HepG2 (cell line): ENCODE data around the gene FNDC3B. TPM values are rescaled to one million over a fixed set of nuclear protein-coding genes. Genes with fewer than 3 reads are reported as not detected.

Source experiments
- ATF7 ChIP-seq, 2 experiments: fragments of 450-650 bp in 1 of 2; sonication (generic) in 1 of 2; formaldehyde crosslinking in 1 of 2; IDR thresholded peaks; 2 replicates each; pipeline versions ENCODE4 v1.4.0 to v1.6.1; 2016 to 2020; ENCODE audit warnings: antibody characterized with exemption in 1 of 2, mild to moderate bottlenecking in 1 of 2, missing genetic modification reagents in 1 of 2
- BRF2 ChIP-seq: sonication (generic); formaldehyde crosslinking; IDR thresholded peaks from 2 replicates; pipeline ENCODE4 v1.8.1; 2022; ENCODE audit warnings: mild to moderate bottlenecking, missing genetic modification reagents
- CENPT ChIP-seq: sonication (generic); formaldehyde crosslinking; IDR thresholded peaks from 2 replicates; pipeline ENCODE4 v1.8.0; 2022; ENCODE audit warnings: low read depth, mild to moderate bottlenecking, moderate library complexity, missing genetic modification reagents
- CREM ChIP-seq, 2 experiments: sonication (generic) in 1 of 2; formaldehyde crosslinking in 1 of 2; IDR thresholded peaks; 2 replicates each; pipeline versions ENCODE4 v1.4.0 to v1.6.1; 2016 to 2020; ENCODE audit warnings: antibody characterized with exemption in 1 of 2, mild to moderate bottlenecking in 1 of 2, missing genetic modification reagents in 1 of 2
- DZIP1 ChIP-seq: sonication (generic); formaldehyde crosslinking; IDR thresholded peaks from 2 replicates; pipeline ENCODE4 v1.5.0; 2020; ENCODE audit warnings: mild to moderate bottlenecking, missing genetic modification reagents
- FOXP1 ChIP-seq, 2 experiments: fragments of 450-650 bp in 1 of 2; IDR thresholded peaks; 2 replicates each; pipeline ENCODE4 v1.6.1; 2017 to 2018; ENCODE audit warnings: antibody characterized with exemption in 1 of 2
- JUNB ChIP-seq: sonication (generic); formaldehyde crosslinking; IDR thresholded peaks from 2 replicates; pipeline ENCODE4 v1.8.0; 2022; ENCODE audit warnings: missing genetic modification reagents, mild to moderate bottlenecking, borderline replicate concordance
- PATZ1 ChIP-seq: sonication (generic); formaldehyde crosslinking; IDR thresholded peaks from 2 replicates; pipeline ENCODE4 v1.4.0; 2020; ENCODE audit warnings: missing genetic modification reagents
- PCBP2 ChIP-seq: fragments of 200-400 bp; formaldehyde crosslinking; optimal IDR thresholded peaks from 2 replicates; pipeline ENCODE3; 2018; ENCODE audit warnings: low read length, low read depth; ENCODE audit not compliant: poor library complexity, severe bottlenecking
- POLR2A ChIP-seq, 2 experiments: IDR thresholded peaks; 2 replicates each; pipeline ENCODE4 v1.6.1; 2011; ENCODE audit warnings: low read depth in 2 of 2, low read length in 2 of 2, mild to moderate bottlenecking in 1 of 2, moderate library complexity in 1 of 2; ENCODE audit not compliant: insufficient read depth in 1 of 2
- RBM39 ChIP-seq: fragments of 200-400 bp; formaldehyde crosslinking; IDR thresholded peaks from one replicate; pipeline ENCODE4 v1.6.1; 2018; ENCODE audit warnings: antibody characterized with exemption, mild to moderate bottlenecking, low read depth, low read length; ENCODE audit not compliant: poor library complexity, severe bottlenecking
- SKI ChIP-seq: fragments of 450-650 bp; IDR thresholded peaks from one replicate; pipeline ENCODE4 v1.6.1; 2018; ENCODE audit warnings: mild to moderate bottlenecking; ENCODE audit not compliant: partially characterized antibody
- YY1 ChIP-seq: IDR thresholded peaks from 2 replicates; pipeline ENCODE4 v1.6.1; 2011; ENCODE audit warnings: low read length, low read depth, moderate library complexity, mild to moderate bottlenecking; ENCODE audit not compliant: insufficient read depth, insufficient replicate concordance
- ZBTB34 ChIP-seq: sonication (generic); formaldehyde crosslinking; IDR thresholded peaks from 2 replicates; pipeline ENCODE4 v1.8.0; 2022; ENCODE audit warnings: mild to moderate bottlenecking, missing genetic modification reagents
- ZNF232 ChIP-seq: sonication (generic); formaldehyde crosslinking; IDR thresholded peaks from 2 replicates; pipeline ENCODE4 v1.4.0; 2020; ENCODE audit warnings: missing genetic modification reagents, borderline replicate concordance
- ZNF414 ChIP-seq: sonication (generic); formaldehyde crosslinking; IDR thresholded peaks from 2 replicates; pipeline ENCODE4 v1.5.0; 2020; ENCODE audit warnings: missing genetic modification reagents
- polyA plus RNA-seq, 8 experiments: library from polyadenylated mRNA; depleted of rRNA in 3 of 8; stranded (reverse) in 7 of 8; unstranded in 1 of 8; fragments of >200 nt; fragmentation: Illumina TruSeq in 4 of 8; extraction: Trizol in 4 of 8; gene quantifications; 2 replicates each; pipeline versions ENCODE4 v1.2.1 to v1.2.3, GENCODE V29; 2011 to 2016; ENCODE audit warnings: low read depth in 4 of 8, missing spikeins in 1 of 8, mixed read lengths in 1 of 8; ENCODE audit not compliant: insufficient read depth in 1 of 8
- total RNA-seq, 5 experiments: library from RNA; depleted of rRNA; stranded (reverse); fragments of >200 nt; fragmentation: Illumina TruSeq; extraction: Trizol; gene quantifications; 2 replicates each; pipeline ENCODE4 v1.2.3, GENCODE V29; 2016; ENCODE audit warnings: low read depth in 1 of 5

Gene FNDC3B
- total and polyA plus RNA-seq, 2 of the 13 experiments (the other 11 are each of a cell fraction or from before 2014, with no cell fraction given): 74.8 to 103 TPM

GRCh38 chr3:172129850-172130716 is 90.7 kb downstream of the FNDC3B start (continued):
- TF ChIP-seq PATZ1 (CRISPR knock-in tag) (peak; percentile 69), CENPT (CRISPR knock-in tag) (no peak), RBM39 (no peak), ZNF232 (CRISPR knock-in tag) (0 out of 2 replicates have a peak, but pooled peaks have one; percentile 20), ATF7 (IDR thresholded peaks at IDR 0.05) (peak; percentile 44; the same call in 1 of the 2 replicates), ATF7 (CRISPR knock-in tag; IDR thresholded peaks at IDR 0.05) (no peak), FOXP1 (IDR thresholded peaks at IDR 0.05) (no peak), FOXP1 (CRISPR knock-in tag; IDR thresholded peaks at IDR 0.05) (peak; percentile 57), PCBP2 (no peak), ZBTB34 (CRISPR knock-in tag) (peak; percentile 15; the same call in 1 of the 2 replicates), JUNB (peak; percentile 87), BRF2 (CRISPR knock-in tag) (peak; percentile 34; the same call in 1 of the 2 replicates), CREM (IDR thresholded peaks at IDR 0.05) (peak; percentile 81), CREM (CRISPR knock-in tag; IDR thresholded peaks at IDR 0.05) (no peak), SKI (peak; percentile 61), DZIP1 (CRISPR knock-in tag) (no peak), YY1 (no peak), POLR2A (IDR thresholded peaks at IDR 0.05; ENCODE audit: insufficient read depth in 1 of 2, low read depth in 2 of 2, low read length in 2 of 2) (peak in 1 of 2 experiments; percentile 41; a peak in 1 of 4 replicates), ZNF414 (no peak)
